Activated T-cell treated with anti-CD3 and anti-CD28 coated beads for 24 hours (primary cell): ENCODE data around the gene PROB1.

ENCODE experiments used
- DNase-seq: peaks from one replicate; pipeline ENCODE4 v3.0.0-alpha.2; 2020; ENCODE audit warnings: low read depth

Gene PROB1

DNA sequence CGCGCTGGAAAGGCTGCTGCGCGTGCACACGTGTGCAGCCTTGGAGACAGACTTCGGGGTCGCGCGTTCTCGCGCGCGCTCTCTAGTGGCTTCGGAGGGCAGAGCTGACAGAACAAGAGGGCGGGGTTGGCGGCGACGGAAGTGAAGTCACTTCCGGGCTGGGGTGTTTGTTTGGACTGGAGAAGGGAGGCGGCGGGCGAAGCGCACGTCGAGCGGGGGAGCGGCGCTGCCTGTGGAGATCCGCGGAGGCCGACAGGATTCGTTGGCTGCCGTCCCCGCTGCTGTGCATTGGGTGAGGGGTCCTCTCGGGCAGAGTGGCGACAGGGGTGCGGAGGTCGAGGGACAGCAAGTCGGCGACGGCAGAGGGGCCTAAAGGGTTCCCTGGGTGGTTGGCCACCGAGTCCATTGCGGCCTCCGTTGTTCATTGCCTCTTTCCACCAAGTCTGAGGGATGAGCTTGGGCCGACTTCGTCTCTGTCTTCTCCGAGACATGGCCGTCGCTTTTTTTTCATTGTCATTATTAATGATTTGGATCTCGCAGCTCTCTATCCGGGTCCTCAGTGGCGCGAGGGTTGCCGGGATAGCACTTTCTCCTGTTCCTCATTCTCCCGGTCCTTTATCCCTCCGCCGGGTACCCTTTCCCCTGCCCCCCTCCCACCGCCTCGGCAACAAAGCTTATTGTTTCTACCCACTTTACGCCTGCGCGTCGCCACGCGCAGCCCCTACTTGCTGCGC lies 53.0 kb downstream of the PROB1 start, which contains the start of gene PAIP2:
TSS of gene PAIP2 (plus strand) at position 166 of the 734 bp plus-strand sequence. CDS start 21,931 bp downstream, outside the sequence.
- peak; percentile 96 for DNase-seq

DNA sequence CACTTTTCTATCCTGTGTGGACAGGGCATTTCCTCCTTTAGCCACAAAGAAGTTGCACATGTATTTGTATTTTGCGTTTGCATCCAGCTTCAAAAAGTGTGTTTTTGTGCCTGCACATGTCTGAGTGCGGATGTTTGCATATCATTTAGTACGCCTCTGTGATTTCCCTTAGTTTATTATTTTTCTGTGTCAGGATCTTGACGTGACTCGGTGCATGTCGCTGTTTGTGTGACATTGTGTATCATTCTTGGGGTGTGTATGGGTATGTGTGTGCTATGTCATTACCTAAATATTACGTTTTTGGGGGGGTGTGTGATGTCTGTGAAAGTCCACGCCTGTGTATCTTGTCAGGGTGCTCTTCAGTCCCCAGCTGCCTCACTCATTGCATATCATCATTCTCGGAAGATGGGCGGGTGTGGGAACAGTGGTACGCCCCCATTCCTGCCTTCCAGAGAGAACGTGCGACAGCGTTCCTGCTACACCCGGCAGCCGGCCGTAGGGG lies 53.7 kb downstream of the PROB1 start:
- no peak for DNase-seq
